ENCODE results near the gene KRT31.
"Not testable (repeated sequence)": the region's sequence is repeated elsewhere in the genome, so short reads cannot be mapped to it uniquely, and the experiment has no call there.

GRCh38 chr17:41430376-41430775 lies 33.0 kb upstream of the KRT31 start:
- not testable (repeated sequence) for TF ChIP-seq POLR2AphosphoS5 (IDR thresholded peaks at IDR 0.05; ENCODE audit: low read depth, low read length); FOXJ3 (CRISPR knock-in tag; IDR thresholded peaks at IDR 0.05); NRF1 (IDR thresholded peaks at IDR 0.05; ENCODE audit: low read depth, low read length); EP300 (IDR thresholded peaks at IDR 0.05; ENCODE audit: borderline replicate concordance in 1 of 2, low read depth in 1 of 2, low read length in 1 of 2); CTCF (IDR thresholded peaks at IDR 0.05); RXRA (IDR thresholded peaks at IDR 0.05; ENCODE audit: borderline replicate concordance, low read depth); TCF12 (IDR thresholded peaks at IDR 0.05); USF2 (IDR thresholded peaks at IDR 0.05; ENCODE audit: borderline replicate concordance, low read depth, low read length); CHD2 (IDR thresholded peaks at IDR 0.05; ENCODE audit: low read length, partially characterized antibody); RFX5 (IDR thresholded peaks at IDR 0.05; ENCODE audit: low read length); EZH2phosphoT487 (IDR thresholded peaks at IDR 0.05; ENCODE audit: borderline replicate concordance, low read depth); JUND (IDR thresholded peaks at IDR 0.05); GABPA (IDR thresholded peaks at IDR 0.05; ENCODE audit: low read depth); REST (IDR thresholded peaks at IDR 0.05; ENCODE audit: low read depth, low read length)
